Superior temporal gyrus (tissue), 1 donor: ENCODE data around the gene IGFBP4.

Experiments used
- DNase-seq: peaks from one replicate; pipeline ENCODE4 v3.0.0-alpha.2; 2016; ENCODE audit errors: extremely low spot score

Gene IGFBP4

DNA sequence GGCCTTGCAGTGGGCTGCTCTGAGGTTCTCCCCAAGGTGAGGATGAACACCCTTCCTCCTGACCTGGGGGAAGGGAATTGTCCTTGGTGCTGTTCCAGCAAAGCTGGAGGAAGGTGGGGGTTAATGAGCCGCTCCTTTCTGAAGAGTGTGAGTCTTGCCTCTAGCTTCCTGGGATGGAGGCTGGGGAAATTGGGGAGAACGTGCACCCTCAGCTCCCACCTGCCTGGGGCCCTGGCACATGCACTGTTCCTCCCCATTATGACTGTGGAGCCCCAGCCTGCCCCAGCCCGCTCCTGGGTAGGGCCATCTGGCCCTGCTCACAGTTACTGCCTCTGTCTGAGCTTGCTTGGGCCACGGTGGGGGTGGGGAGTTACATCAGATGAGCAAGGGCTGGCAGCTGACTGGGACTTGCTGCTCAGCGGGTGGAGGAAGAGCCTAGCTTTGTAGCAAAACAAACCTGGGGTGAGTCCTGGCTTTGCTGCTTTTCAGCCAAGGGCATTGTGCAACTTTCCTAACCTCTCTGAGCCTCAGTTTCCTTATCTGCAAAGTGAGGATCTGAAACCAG, 47.1 kb downstream of the IGFBP4 start:
- DNase-seq, result peak; percentile 75

DNA sequence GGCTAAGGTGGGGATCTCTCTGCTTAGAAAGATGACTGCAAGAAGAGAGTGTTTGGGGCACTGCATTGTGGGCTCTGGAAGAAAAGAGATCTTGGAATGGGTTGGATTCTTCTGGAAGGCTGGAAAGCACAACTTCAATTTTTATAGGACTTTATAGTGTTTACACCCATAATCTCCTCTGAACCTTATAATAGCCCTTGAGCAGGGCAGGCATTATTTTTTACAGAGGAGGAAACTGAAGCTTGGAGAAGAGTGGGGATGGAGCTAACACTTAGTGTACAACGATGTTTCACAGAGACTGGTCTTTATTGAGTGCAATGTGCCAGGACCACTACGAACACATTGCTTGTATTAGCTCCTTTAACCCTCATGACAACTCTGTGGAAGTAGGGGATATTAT, 47.7 kb downstream of the IGFBP4 start:
- DNase-seq, result no peak

GRCh38 chr17:40491486-40491885, 48.2 kb downstream of the IGFBP4 start:
- DNase-seq, result no peak

DNA sequence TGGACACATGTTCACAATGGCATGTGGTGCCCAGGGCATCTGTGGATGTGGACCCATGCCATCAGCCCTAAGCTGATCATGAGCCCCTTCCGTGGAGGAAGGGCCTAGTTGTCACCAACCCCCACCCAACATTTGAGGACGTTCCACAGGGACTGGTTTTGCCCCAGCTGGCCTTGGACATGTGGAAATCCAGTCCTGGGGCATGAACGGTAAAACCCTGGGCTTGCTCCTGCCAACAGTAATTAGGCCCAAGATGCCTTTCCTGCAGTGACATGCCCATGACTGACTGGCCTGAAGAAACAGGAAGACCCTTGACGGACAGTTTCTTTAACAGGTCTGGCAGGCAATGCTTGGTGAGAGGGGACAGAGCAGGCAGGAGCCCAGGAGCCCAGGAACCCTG, 50.4 kb downstream of the IGFBP4 start:
- no peak for DNase-seq

DNA sequence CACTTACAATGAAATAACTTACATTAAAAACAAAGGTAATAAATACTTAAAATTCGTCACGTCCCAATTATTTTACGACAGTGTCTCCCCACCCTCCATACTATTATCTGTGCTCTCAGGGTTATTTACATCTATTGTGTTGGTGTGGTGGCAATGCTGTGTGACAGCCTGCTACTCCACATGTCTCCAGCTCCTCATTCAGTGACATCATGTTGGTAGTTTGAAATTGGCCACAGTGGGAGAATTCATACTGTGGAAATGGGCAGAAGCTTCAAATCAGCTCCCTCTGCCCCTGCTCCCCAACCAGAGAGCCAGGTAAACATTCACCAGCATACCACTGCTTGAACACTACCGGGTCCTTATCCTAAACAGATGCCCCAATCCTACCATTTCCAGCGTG, 51.9 kb downstream of the IGFBP4 start:
- DNase-seq, result no peak

GRCh38 chr17:40496170-40496569, 52.9 kb downstream of the IGFBP4 start:
- DNase-seq, result no peak

DNA sequence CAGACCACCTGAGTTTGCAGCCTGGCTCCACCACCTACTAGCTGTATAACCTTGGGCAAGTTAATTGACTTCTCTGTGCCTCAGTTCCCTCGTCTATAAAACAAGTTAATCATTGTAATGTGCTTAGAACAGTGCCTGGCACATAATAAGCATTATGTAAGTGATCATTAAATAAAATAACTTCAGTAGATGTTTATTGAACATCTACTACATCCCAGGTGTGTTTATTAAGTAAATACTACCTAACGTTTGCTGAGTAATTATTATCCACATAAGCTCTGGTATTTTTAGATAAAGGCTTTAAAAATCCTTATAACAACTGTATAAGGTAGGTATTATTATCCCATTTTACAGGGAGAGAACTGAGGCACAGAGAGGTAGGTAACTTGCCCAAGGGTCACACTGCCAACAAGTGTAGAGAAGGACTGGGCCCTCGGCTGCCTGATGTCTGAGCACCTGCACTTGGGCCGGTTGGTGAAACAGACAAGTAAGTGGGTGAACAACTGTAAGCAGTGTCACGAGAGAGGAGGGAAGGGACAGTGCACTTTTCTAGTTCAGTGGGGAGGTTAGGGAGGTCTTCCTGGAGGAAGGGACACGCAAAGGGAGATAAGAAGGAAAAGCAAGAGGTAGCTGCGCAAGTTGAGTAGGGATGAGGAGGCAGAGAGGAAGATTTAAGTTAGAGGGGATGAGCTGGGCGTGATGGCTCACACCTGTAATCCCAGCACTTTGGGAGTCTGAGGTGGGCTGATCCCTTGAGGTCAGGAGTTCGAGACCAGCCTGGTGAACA, 53.6 kb downstream of the IGFBP4 start:
- no peak for DNase-seq

DNA sequence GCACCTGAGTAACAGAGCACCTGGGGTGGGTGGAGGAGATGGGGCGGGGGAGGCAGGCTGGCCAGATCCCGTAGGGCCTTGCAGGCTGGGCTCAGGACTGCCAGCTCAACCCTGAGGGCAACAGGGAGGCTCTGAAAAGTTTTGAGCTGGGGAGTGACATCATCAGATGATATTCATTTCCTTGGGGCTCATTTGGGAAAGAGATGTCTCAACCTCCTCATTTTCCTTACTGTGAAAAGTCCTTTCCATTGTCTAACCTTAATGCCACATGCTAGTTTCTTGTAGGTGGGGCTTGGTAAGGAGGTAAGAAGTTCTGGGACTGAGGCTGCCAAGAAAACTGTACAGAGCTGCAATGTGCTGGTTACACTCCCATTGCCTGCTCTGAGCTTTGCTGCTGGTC, 54.4 kb downstream of the IGFBP4 start:
- DNase-seq, result no peak

DNA sequence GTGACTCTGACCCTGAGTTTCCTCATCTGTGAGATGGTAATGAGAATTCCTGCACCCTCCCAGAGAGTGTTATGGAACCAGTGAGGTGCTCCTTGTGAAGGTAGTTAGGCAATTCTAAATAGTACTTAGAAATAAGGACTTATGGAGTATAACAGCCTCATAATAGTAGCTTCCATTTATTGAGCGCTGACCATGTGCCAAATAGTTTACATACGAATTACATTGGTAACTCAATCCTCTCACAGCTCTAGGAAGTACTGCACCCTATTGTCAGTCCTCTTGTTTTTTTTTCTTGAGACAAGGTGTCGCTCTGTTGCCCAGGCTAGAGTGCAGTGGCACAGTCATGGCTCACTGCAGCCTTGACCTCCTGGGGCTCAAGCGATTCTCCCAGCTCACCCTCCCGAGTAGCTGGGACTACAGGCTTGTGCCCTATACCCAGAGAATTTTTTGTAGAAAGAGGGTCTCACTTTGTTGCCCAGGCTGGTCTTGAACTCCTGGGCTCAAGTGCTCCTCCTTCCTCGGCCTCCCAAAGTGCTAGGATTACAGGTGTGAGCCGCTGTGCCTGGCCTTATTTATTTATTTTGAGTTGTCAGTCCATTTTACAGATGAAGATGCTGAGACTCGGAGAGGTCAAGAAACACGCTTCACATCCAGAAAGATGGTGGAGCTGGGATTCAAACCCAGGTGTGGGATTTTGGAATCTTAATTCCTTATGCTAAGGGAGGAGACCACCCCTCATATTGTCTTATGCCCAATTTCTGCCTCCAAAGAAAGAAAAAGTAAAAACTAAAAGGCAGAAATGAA, 55.2 kb downstream of the IGFBP4 start:
- no peak for DNase-seq

DNA sequence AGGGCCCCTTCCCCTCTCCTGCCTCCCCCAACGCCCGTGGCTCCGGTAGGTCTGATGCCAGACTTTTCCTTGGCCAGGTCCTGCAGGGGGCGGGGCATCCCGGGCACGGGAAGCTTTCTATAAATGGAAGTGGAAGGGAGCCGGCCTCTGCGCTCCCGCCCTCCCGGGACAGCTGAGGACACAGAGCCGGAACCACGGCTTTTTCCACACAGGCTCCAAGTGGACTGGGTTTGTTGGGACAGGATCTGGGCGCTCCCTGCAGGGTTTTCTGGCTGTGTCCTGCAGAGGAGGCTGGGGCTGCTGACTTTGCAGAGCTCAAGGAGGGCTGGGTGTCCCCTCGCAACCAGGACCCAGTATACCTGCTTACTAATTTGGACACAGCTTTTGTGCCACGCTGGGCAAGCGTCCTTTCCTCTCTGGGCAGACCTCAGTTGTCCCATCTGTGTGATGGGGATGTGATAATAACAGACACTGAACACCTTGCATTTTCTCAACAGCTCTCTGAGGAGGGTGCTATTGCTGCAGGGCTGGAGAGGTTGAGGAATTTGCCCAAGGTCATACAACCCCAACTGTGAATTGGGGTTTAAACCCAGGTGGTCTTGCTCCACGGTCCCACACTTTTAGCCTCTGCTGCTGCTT, 56.4 kb downstream of the IGFBP4 start:
- peak; percentile 31 for DNase-seq

- no peak for DNase-seq
Measured at GRCh38 chr17:40500190-40500589, 56.9 kb downstream of the IGFBP4 start.

DNA sequence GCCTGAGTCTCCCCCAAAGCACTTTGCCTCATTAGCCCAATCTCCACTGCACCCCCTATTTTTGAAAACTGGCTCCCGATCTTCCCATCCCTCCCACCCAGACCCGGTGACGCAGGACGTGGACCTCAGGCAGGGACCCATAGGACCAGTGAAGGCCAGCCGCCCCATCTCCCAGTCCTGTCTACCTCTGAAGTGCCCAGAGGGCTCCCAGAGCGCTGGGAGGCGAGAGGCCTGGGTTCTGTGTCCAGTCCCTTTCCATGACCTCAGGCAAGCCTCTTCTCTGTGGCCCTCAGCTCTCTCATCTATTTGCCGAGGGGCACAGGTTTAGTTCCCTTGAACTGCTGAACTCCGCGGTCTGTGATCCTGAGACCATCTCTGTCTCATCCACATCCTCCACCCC, 57.5 kb downstream of the IGFBP4 start:
- no peak for DNase-seq

- no peak for DNase-seq
Measured at GRCh38 chr17:40501499-40501911, 58.3 kb downstream of the IGFBP4 start, which contains the start of gene TNS4. Gene TNS4, minus strand, starts transcription at chr17:40501623. Its CDS starts 5,198 bp downstream, at chr17:40496425.

GRCh38 chr17:40502716-40503115, 59.5 kb downstream of the IGFBP4 start:
- no peak for DNase-seq

GRCh38 chr17:40503154-40503553, 59.9 kb downstream of the IGFBP4 start:
- DNase-seq, result no peak

GRCh38 chr17:40506786-40507185, 63.5 kb downstream of the IGFBP4 start:
- no peak for DNase-seq
